Pancreas (tissue), 10 donors: ENCODE measurements around the gene MCM8. TPM values are rescaled to one million over a fixed set of nuclear protein-coding genes. Genes with fewer than 3 reads are reported as not detected.

Experiments
- ATAC-seq, 4 donors: fragments of 200-7000 bp; cut with Tn5 transposase; one replicate each; pipeline versions ENCODE4 v1.8.0 to v1.9.1; 2020; ENCODE audit warnings: mild to moderate bottlenecking in 4 of 4, moderate library complexity in 4 of 4
- DNase-seq, 6 donors: peaks; one replicate each; pipeline ENCODE4 v3.0.0-alpha.2; 2020
- FAIRE-seq: peaks from 2 replicates; lab custom pipeline; 2012; peaks lifted over from hg19 to GRCh38; lab: Jason Lieb, UNC
- H3K27ac ChIP-seq, 4 donors: fragments of 200-600 bp; sonication (generic); 1 replicate in 3 of 4; 2 replicates in 1 of 4; pipeline versions ENCODE4 v1.5.0 to v1.8.0; 2020
- H3K27me3 ChIP-seq, 4 donors: fragments of 200-600 bp; one replicate each; pipeline ENCODE4 v1.8.0; 2021
- H3K36me3 ChIP-seq, 3 donors: fragments of 200-600 bp; sonication (generic) in 1 of 3; one replicate each; pipeline versions ENCODE4 v1.5.0 to v1.8.0; 2020 to 2021
- H3K4me1 ChIP-seq, 3 donors: fragments of 200-600 bp; one replicate each; pipeline ENCODE4 v1.8.0; 2021
- H3K4me3 ChIP-seq, 4 donors: fragments of 200-600 bp; sonication (generic) in 2 of 4; one replicate each; pipeline versions ENCODE4 v1.5.0 to v1.8.0; 2020 to 2021
- H3K9me3 ChIP-seq, 4 donors: fragments of 200-600 bp; one replicate each; pipeline ENCODE4 v1.8.0; 2021
- WGBS, 2 donors: extraction: QIAGEN DNeasy Blood & Tissue Kit; methylation state at CpG; one replicate each; pipeline ENCODE4 v1.1.7; 2013; 5-methylcytosine and 5-hydroxymethylcytosine counted together
- intact Hi-C, 3 donors: fragments of 100-400 bp; cut with DNase I; formaldehyde crosslinking; loops; one replicate each; pipeline versions ENCODE4 v1.11.1 to v1.14.2; 2022
- polyA plus RNA-seq, 2 donors: library from polyadenylated mRNA; stranded (reverse); fragments of 200-250 nt; gene quantifications; one replicate each; pipeline ENCODE4 v1.2.3, GENCODE V29; 2013
- total RNA-seq, 6 donors: library from RNA; stranded (reverse); fragmentation: NEBNext Ultra II Directional in 4 of 6; extraction: Animal tissue kit (Norgen Biotek cat#: 25700) in 4 of 6; gene quantifications; one replicate each; pipeline versions ENCODE4 v1.2.1 to v1.2.4, GENCODE V29; 2021 to 2023
- TF ChIP-seq, protein P1 (sequence below), 4 donors: fragments of 200-600 bp; sonication (generic) in 3 of 4; IDR thresholded peaks; one replicate each; pipeline versions ENCODE4 v1.5.0 to v1.8.0; 2021; ENCODE audit warnings: antibody characterized with exemption in 4 of 4
- donor health status: healthy with polysubstance abuse.
- donor health status: DM: no; HTN: no; CAD: no; lungs with moderate emphysema.
- donor health status: DM: no; HTN: no; CAD: no.
- donor health status: control.
- donor health status: control.
- donor health status: Bipolar disorder and iron deficiency.
- donor health status: DM: yes; HTN: yes; CAD: no.
- donor health status: DM: no; HTN: no; CAD: no.
- donor health status: DM: no; HTN: no; CAD: no.
- donor health status: DM: yes; HTN: yes; CAD: no.

Gene MCM8
- total and polyA plus RNA-seq, 8 donors, result 1.3 to 3.2 (median 2.3) TPM

DNA sequence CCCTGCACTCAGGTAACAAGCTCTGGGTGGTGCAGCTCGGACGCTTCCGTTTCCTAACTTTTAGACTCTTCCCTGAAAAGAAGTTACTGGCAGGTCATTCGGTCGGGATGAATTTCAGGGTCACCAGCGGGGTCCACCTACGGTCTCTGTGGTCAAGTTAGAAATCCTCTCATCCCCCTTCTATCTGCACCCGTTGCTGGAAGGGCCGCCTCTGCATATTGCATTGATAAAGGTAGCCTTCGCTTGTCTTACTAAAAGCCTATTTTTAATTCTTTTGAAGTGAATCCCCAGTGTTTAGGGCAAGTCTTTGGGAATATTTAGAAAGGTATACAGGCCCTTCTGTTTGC is 56.1 kb downstream of the MCM8 start:
- Histone ChIP-seq H3K27ac (peak overlapping the region; percentile 71 to 92 (median 84)), H3K9me3 (no peaks in the 10 kb centered on the region), H3K27me3 (no peaks in the 10 kb centered on the region), H3K4me1 (peaks cover 0 to 23% (median 0%) of the 10 kb centered on the region in 3 donors), H3K4me3 (peak overlapping the region; percentile 82 to 96 (median 88)), H3K36me3 (peaks cover 0 to 13% (median 0%) of the 10 kb centered on the region in 3 donors)
- ATAC-seq (no peak), DNase-seq (no peak), FAIRE-seq (no peak)
- 0 to 1% methylated on average over 10 of the region's 10 CpGs for WGBS, 2 donors
- intact Hi-C loops, result no loop called here
- TF ChIP-seq, protein P1, sequence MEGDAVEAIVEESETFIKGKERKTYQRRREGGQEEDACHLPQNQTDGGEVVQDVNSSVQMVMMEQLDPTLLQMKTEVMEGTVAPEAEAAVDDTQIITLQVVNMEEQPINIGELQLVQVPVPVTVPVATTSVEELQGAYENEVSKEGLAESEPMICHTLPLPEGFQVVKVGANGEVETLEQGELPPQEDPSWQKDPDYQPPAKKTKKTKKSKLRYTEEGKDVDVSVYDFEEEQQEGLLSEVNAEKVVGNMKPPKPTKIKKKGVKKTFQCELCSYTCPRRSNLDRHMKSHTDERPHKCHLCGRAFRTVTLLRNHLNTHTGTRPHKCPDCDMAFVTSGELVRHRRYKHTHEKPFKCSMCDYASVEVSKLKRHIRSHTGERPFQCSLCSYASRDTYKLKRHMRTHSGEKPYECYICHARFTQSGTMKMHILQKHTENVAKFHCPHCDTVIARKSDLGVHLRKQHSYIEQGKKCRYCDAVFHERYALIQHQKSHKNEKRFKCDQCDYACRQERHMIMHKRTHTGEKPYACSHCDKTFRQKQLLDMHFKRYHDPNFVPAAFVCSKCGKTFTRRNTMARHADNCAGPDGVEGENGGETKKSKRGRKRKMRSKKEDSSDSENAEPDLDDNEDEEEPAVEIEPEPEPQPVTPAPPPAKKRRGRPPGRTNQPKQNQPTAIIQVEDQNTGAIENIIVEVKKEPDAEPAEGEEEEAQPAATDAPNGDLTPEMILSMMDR (IDR thresholded peaks at IDR 0.05), result no peak

DNA sequence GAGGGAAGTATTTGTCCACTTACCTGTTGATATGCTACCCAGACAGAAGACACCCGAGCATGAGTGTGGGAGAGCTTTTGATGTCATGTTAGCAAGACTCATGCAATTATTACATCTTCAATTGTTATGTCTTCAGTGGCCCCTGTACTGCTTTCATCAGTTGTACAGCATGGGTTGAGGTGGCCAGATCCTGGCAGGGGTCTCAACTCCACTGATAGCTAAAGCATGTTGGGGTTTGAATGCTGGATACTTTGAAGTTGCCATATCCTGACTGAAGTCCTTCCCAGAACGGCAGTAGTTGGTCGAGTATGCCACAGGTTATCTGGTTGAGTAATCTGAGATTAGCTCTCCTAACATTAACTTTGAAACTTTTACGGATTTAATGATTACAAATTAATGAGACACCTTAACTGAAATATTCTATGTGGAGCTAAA is 56.7 kb downstream of the MCM8 start:
- peaks cover 0 to 23% (median 0%) of the 10 kb centered on the region in 3 donors for H3K4me1 ChIP-seq
- H3K36me3 ChIP-seq, result peaks cover 0 to 17% (median 0%) of the 10 kb centered on the region in 3 donors
- peak overlapping the region in 2 of 4 donors; percentile 83 to 92 for H3K27ac ChIP-seq
- intact Hi-C loops, result no loop called here
- DNase-seq (no peak), ATAC-seq (no peak), FAIRE-seq (no peak)
- peak overlapping the region; percentile 82 to 96 (median 88) for H3K4me3 ChIP-seq
- 1% methylated on average over 4 of the region's 4 CpGs for WGBS, 2 donors
- TF ChIP-seq, protein P1 (IDR thresholded peaks at IDR 0.05), result no peak
- H3K9me3 ChIP-seq, result no peaks in the 10 kb centered on the region
- H3K27me3 ChIP-seq, result no peaks in the 10 kb centered on the region

DNA sequence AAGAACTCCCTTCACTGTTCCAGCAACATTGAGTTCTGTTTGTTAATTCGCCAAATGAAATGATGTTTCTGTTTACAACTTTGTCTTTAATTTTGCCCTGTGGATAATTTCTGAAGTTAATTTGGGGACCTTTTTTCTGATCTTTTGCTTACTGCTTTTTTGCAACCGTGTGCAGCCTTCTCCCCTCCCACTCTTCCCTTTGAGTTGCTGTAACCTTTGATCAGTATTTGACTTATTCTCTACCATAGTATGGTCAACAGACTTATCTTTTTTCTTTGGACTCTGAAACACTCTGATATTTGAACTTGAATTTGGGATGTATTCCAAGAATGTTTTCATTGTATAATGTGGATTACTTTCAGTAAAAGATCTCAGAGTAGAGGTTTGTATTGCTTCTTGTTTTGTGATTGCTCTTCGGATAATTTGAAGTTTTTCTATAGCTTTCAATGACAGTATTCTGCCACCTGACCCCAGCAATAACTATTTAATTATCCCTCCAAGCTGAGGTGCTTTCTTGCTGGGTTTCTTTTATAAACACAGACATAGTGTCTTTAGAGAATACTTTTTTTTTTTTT is 57.2 kb downstream of the MCM8 start:
- FAIRE-seq (peak; percentile 71), DNase-seq (no peak), ATAC-seq (peak; percentile 30 to 66 (median 58))
- H3K36me3 ChIP-seq, result peaks cover 0 to 17% (median 0%) of the 10 kb centered on the region in 3 donors
- H3K4me3 ChIP-seq, result peak overlapping the region in 2 of 4 donors; percentile 85 to 91
- no peaks in the 10 kb centered on the region for H3K9me3 ChIP-seq
- H3K4me1 ChIP-seq, result peaks cover 0 to 23% (median 0%) of the 10 kb centered on the region in 3 donors
- WGBS, 2 donors, result 4 to 7% methylated on average over 3 of the region's 3 CpGs
- no peaks in the 10 kb centered on the region for H3K27me3 ChIP-seq
- TF ChIP-seq, protein P1 (IDR thresholded peaks at IDR 0.05), result no peak
- intact Hi-C loops, result no loop called here
- H3K27ac ChIP-seq, result peak overlapping the region in 3 of 4 donors; percentile 23 to 92 (median 83)

DNA sequence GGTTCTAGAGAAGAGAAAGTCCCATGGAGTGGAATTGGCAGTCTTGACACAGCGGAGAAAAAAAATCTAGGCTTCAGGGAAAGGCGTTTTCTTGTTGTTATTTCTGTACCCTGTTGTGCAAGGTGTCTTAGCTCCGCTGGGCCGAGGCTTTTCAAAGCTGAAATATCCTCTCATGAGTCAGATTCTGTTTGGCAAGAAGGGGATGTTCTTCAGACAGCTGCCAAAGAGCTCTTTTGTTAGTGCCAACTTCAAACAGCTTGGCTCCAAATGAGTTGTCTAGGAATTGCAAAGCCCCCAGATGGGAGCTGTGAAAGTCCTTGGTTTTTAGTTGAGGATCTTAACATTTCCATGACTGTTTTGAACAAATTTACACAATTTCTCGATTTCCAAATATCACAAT is 57.8 kb downstream of the MCM8 start:
- Histone ChIP-seq H3K27ac (peak overlapping the region in 3 of 4 donors; percentile 23 to 92 (median 27)), H3K27me3 (no peaks in the 10 kb centered on the region), H3K4me1 (peaks cover 0 to 23% (median 0%) of the 10 kb centered on the region in 3 donors), H3K36me3 (peaks cover 0 to 17% (median 0%) of the 10 kb centered on the region in 3 donors), H3K9me3 (no peaks in the 10 kb centered on the region), H3K4me3 (peak overlapping the region in 2 of 4 donors; percentile 85 to 91)
- intact Hi-C loops, result no loop called here
- peak; percentile 28 to 66 (median 38) for ATAC-seq
- DNase-seq, result peak in 3 of 6 donors; percentile 10 to 59 (median 29)
- TF ChIP-seq, protein P1 (IDR thresholded peaks at IDR 0.05), result no peak
- no peak for FAIRE-seq
- WGBS, 2 donors, result 14 to 19% methylated on average over 5 of the region's 5 CpGs

DNA sequence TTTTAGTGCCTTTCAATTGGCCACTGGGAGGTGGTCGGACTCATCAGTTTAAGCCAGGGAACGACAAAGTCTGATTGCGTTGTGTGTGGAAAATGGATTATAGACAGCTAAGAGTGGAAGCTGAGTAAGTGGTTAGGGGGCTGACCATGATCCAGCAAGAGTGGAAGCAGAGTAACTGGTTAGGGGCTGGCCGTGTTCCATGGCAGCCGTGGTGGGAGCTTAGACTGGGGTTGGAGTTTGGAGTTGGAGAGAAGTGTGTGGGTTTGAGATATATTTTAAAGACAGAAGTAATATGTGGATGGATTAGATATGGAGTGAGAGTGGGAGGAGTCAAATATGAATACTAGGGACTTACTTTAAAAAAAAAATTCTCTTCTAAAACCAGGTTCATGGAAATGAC is 61.7 kb downstream of the MCM8 start:
- H3K36me3 ChIP-seq, result peaks cover 0 to 22% (median 3%) of the 10 kb centered on the region in 3 donors
- no peaks in the 10 kb centered on the region for H3K9me3 ChIP-seq
- H3K27ac ChIP-seq, result no peak overlapping the region
- TF ChIP-seq, protein P1 (IDR thresholded peaks at IDR 0.05), result no peak
- FAIRE-seq (no peak), DNase-seq (no peak), ATAC-seq (no peak)
- intact Hi-C loops, result no loop called here
- no peak overlapping the region for H3K4me3 ChIP-seq
- peaks cover 0 to 15% (median 0%) of the 10 kb centered on the region in 3 donors for H3K4me1 ChIP-seq
- WGBS, 2 donors, result 93 to 94% methylated on average over 5 of the region's 5 CpGs
- no peaks in the 10 kb centered on the region for H3K27me3 ChIP-seq
